Prostate gland (tissue), 2 donors: Measurements from ENCODE around the gene TMEM9B.

Experiments
- CTCF ChIP-seq, 4 experiments: fragments of 200-600 bp in 2 of 4; fragments of 450-650 bp in 2 of 4; sonication (generic) in 2 of 4; IDR thresholded peaks; 1 replicate in 3 of 4; 2 replicates in 1 of 4; pipeline ENCODE4 v1.5.1; 2016 to 2019; ENCODE audit warnings: antibody characterized with exemption in 4 of 4, mild to moderate bottlenecking in 2 of 4, moderate library complexity in 2 of 4
- POLR2A ChIP-seq: fragments of 450-650 bp; IDR thresholded peaks from one replicate; pipeline ENCODE4 v1.6.1; 2016; ENCODE audit warnings: antibody characterized with exemption, mild to moderate bottlenecking
- POLR2AphosphoS5 ChIP-seq: sonication (generic); formaldehyde crosslinking; IDR thresholded peaks from one replicate; pipeline ENCODE4 v1.6.1; 2017; ENCODE audit warnings: antibody characterized with exemption

GRCh38 chr11:8961401-8961800, 2.8 kb downstream of the TMEM9B start:
- no peak for TF ChIP-seq CTCF (IDR thresholded peaks at IDR 0.05)
- no peak for TF ChIP-seq POLR2AphosphoS5
- no peak for TF ChIP-seq POLR2A
